GM12864 (cell line): Measurements from ENCODE around the gene MRGPRE.

Experiments used
- DNase-seq: peaks from one replicate; pipeline ENCODE4 v3.0.0-alpha.2; 2011; ENCODE audit warnings: low read depth
- H3K4me3 ChIP-seq: 2 replicates; pipeline ENCODE4 v1.5.1; 2011; ENCODE audit warnings: mild to moderate bottlenecking, low read depth, low read length, control low read depth
- TF ChIP-seq, protein P1 (sequence below): IDR thresholded peaks from 2 replicates; pipeline ENCODE4 v1.5.1; 2011; ENCODE audit warnings: low read depth, mild to moderate bottlenecking, moderate library complexity, low read length, control low read depth, inconsistent platforms; ENCODE audit errors: missing control alignments

Gene MRGPRE

GRCh38 chr11:3200388-3201111 is 31.7 kb downstream of the MRGPRE start:
- DNase-seq: no peak
- TF ChIP-seq, protein P1, sequence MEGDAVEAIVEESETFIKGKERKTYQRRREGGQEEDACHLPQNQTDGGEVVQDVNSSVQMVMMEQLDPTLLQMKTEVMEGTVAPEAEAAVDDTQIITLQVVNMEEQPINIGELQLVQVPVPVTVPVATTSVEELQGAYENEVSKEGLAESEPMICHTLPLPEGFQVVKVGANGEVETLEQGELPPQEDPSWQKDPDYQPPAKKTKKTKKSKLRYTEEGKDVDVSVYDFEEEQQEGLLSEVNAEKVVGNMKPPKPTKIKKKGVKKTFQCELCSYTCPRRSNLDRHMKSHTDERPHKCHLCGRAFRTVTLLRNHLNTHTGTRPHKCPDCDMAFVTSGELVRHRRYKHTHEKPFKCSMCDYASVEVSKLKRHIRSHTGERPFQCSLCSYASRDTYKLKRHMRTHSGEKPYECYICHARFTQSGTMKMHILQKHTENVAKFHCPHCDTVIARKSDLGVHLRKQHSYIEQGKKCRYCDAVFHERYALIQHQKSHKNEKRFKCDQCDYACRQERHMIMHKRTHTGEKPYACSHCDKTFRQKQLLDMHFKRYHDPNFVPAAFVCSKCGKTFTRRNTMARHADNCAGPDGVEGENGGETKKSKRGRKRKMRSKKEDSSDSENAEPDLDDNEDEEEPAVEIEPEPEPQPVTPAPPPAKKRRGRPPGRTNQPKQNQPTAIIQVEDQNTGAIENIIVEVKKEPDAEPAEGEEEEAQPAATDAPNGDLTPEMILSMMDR: no peak
- H3K4me3 ChIP-seq: no peak overlapping the region

DNA sequence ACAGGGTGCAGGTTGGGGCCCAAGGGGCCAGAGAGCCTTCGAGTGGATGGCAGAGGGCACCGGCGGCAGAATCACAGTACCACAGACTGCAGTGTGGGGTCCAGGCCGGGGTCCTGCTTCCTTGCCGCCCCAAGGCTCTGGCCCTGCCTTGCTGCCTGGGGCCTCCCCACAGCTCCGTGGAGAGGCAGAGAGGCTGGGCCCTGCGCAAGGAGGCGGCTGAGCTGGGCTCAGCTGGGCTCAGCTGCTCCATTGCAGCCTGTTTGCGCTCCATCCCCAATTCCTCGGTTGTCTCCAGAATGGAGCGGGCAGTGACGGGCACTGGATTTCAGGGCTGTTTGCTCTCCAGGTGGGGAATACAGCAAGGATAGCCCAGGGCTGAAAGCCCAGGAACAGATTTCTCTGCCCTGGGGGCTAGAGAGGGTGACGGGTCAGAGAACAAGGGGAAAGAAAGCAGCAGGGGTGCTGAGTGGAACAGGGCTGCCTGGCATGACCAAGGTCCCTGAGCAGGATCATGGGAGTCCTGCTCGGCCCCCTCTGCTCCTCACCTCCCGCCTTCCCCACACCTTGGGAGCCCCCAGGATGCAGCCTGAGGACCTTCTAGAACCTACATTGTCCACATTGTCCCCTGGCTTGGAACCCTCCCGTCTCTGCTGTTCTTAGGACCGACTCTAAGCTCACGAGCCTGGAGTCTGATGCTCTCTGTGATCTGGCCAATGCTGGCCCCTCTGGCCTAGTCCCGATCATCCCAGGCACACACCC is 32.5 kb downstream of the MRGPRE start:
- DNase-seq: no peak
- TF ChIP-seq, protein P1: no peak
- no peak overlapping the region for H3K4me3 ChIP-seq

GRCh38 chr11:3198815-3199214 is 33.4 kb downstream of the MRGPRE start:
- DNase-seq: no peak
- H3K4me3 ChIP-seq: no peak overlapping the region
- TF ChIP-seq, protein P1: no peak

DNA sequence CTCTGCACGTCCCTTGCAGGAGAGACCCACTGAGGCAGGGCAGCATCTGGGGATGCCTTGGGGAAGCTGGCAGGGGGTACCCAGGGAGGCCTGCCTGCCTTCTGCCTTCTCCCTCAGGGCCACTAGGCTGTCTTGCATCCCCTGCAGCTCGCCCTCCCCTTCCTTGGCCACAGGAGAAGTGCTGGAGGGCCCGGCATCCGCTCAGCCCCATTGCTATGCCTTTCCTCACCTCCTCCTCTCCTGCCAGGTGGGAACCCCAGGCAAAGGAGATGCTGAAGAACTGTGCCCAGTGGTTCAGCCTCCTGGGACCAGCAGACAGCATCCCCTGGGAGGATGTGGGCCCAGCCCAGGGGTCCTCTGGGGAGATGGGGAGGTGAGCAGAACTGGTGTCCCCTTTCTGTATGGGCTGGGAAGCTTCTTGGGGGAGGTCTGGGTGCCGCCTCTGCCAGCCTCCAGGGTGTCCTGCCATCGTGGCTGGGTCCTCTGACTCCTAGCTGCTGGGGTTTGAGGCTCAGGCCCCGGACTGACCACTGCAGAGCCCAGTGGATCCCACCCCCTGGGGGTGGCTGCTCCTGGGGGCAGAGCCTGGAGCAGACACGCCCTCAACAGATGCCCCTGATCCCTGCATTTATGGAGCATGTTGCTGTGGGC is 34.2 kb downstream of the MRGPRE start:
- TF ChIP-seq, protein P1: no peak
- DNase-seq: no peak
- H3K4me3 ChIP-seq: no peak overlapping the region

- DNase-seq: no peak
- H3K4me3 ChIP-seq: no peak overlapping the region
- TF ChIP-seq, protein P1: no peak
Measured at GRCh38 chr11:3197044-3197695, 35.0 kb downstream of the MRGPRE start.

DNA sequence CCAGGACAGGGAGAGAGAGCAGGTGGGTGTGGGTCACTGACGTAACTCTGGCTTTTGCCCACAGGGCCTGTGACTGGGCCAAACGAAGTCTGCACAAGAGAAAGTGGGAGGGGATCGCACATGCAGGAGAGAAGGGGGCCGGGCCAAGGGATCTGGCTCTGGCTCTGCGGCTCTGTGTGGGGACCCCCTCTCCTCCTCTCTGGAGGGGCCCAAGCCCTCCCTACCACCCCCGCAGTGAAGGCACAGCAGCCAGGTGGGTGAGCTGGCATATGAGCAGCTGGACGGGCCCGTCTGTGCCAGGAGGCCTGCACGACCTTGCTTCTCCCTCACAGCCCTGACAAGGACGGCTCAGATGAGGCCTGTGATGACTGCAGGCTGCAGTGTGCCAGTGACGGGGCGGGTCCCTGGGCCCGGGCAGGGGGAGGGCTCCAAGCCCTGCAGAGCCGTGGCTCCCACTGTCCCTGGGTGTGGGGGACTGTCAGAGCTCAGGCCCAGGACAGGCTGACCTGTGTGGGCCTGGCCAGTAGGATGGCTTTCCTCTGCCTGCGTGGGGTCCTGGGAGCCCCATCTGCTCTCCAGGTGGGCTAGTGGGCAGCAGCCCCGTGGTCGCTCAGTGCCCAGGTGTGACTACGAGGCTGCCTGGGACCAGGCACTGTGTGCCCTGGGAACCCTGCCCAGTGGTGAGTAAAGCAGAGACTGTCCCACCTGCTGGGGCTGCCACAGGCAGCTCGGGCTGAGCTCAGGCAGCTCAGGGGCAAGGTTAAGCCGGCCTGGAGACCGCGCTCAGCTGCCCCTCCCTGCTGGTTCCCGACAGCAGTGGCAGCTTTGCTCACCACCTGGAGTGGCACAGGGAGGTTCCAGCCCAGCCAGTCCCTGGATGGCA is 35.8 kb downstream of the MRGPRE start:
- DNase-seq: no peak
- TF ChIP-seq, protein P1: no peak
- no peak overlapping the region for H3K4me3 ChIP-seq
